ENCODE measurements around the gene LRMDA. TPM values are rescaled to one million over a fixed set of nuclear protein-coding genes. Genes with fewer than 3 reads are reported as not detected.

LRMDA gene
- total and polyA plus RNA-seq, 2 of the 8 experiments (the other 6 are each of a cell fraction or from before 2014, with no cell fraction given): 0.86 to 2.8 TPM

- no peak overlapping the region for H3K4me2 ChIP-seq (ENCODE audit: insufficient read depth in 1 of 2, low read depth in 2 of 2, low read length in 2 of 2)
- H3K56ac ChIP-seq (replicated peaks; ENCODE audit: insufficient read length, low read depth, low read length): no peak overlapping the region
- no peak overlapping the region for H2BK15ac ChIP-seq (ENCODE audit: low read length)
- no peaks in the 10 kb centered on the region for H3K36me3 ChIP-seq (ENCODE audit: control insufficient read depth in 2 of 4, insufficient read depth in 4 of 4, low read length in 3 of 4)
- H2BK5ac ChIP-seq (ENCODE audit: low read depth, low read length): no peak overlapping the region
- H4K91ac ChIP-seq (replicated peaks; ENCODE audit: insufficient read length, low read length): no peak overlapping the region
- no peak overlapping the region for H3K23ac ChIP-seq (ENCODE audit: insufficient read length)
- no peaks in the 10 kb centered on the region for H3K23me2 ChIP-seq (ENCODE audit: low read depth, low read length)
- H3K27ac ChIP-seq (ENCODE audit: low read depth, low read length): no peak overlapping the region
- H2BK20ac ChIP-seq (ENCODE audit: low read length): no peak overlapping the region
- no peak overlapping the region for H3K14ac ChIP-seq (ENCODE audit: insufficient read length)
- no peak overlapping the region for H2BK12ac ChIP-seq (ENCODE audit: low read depth, low read length)
- ChIA-PET POLR2A (ENCODE audit: partially characterized antibody) (no interaction called here), CTCF (ENCODE audit: partially characterized antibody) (interaction anchor here (1.9 kb wide), 1 partner anchor 65 kb away, joined by 4 read pairs; no protein-coding TSS in a partner anchor)
- peaks cover 0 to 9% (median 5%) of the 10 kb centered on the region in 4 experiments; a peak in 6 of 7 replicates for H3K4me1 ChIP-seq (replicated peaks in 1 of 4; ENCODE audit: control insufficient read depth in 3 of 4, insufficient read depth in 4 of 4, low read length in 3 of 4)
- H3K9ac ChIP-seq (replicated peaks in 1 of 4; ENCODE audit: extremely low read depth in 1 of 4, low read depth in 3 of 4, low read length in 3 of 4): no peak overlapping the region
- WGBS, 2 experiments (ENCODE audit: extremely low coverage in 1 of 2, insufficient coverage in 1 of 2, insufficient read length in 1 of 2, insufficient replicate concordance in 2 of 2, low coverage in 1 of 2, low lambda C conversion rate in 2 of 2, missing lambda C conversion rate in 1 of 2): 87% methylated on average over 4 of the region's 4 CpGs; no CpG with 5 or more reads in 1 of the 2 experiments
- H3K9me3 ChIP-seq (ENCODE audit: insufficient read depth in 2 of 2, low read depth in 1 of 2, low read length in 1 of 2): no peaks in the 10 kb centered on the region
- H2AFZ ChIP-seq (ENCODE audit: low read length): 0 out of 2 replicates have a peak overlapping the region, but pooled peaks have one; percentile 20
- no peak overlapping the region for H4K5ac ChIP-seq (ENCODE audit: insufficient read length, low read depth, low read length)
- no peak overlapping the region for H4K8ac ChIP-seq (ENCODE audit: extremely low read depth, insufficient read depth, low read length)
- no peak overlapping the region for H3K4me3 ChIP-seq (ENCODE audit: extremely low read depth in 1 of 4, insufficient read depth in 2 of 4, low read depth in 3 of 4, low read length in 4 of 4)
- no peak overlapping the region for H2BK120ac ChIP-seq (replicated peaks; ENCODE audit: low read depth, low read length)
- no peak overlapping the region for H3K4ac ChIP-seq (replicated peaks; ENCODE audit: insufficient read length, low read depth, low read length)
- H3K79me2 ChIP-seq (ENCODE audit: control insufficient read depth in 1 of 2, insufficient read depth in 2 of 2, low read length in 2 of 2): no peaks in the 10 kb centered on the region
- H3K18ac ChIP-seq (ENCODE audit: extremely low read depth, low read length): no peak overlapping the region
- H4K20me1 ChIP-seq (replicated peaks in 1 of 2; ENCODE audit: control insufficient read depth in 1 of 2, insufficient read depth in 2 of 2, low read length in 2 of 2): no peaks in the 10 kb centered on the region
- DNase-seq (ENCODE audit: low read depth in 1 of 2, low spot score in 2 of 2) (no peak), FAIRE-seq (no peak)
- no peaks in the 10 kb centered on the region for H3K79me1 ChIP-seq (ENCODE audit: low read depth, low read length)
- no peak overlapping the region for H2AK5ac ChIP-seq (ENCODE audit: low read depth, low read length)
- H3K27me3 ChIP-seq (replicated peaks in 1 of 4; ENCODE audit: control insufficient read depth in 3 of 4, extremely low read depth in 1 of 4, insufficient read depth in 3 of 4, low read length in 3 of 4): no peaks in the 10 kb centered on the region
- TF ChIP-seq SRF (IDR thresholded peaks at IDR 0.05; ENCODE audit: low read depth, low read length) (no peak), BACH1 (IDR thresholded peaks at IDR 0.05; ENCODE audit: low read length) (no peak), RXRA (IDR thresholded peaks at IDR 0.05; ENCODE audit: insufficient read depth, low read depth, low read length) (no peak), SIN3A (conservative IDR thresholded peaks at IDR 0.05 in 1 of 2, IDR thresholded peaks at IDR 0.05 in 1 of 2; ENCODE audit: low read depth in 1 of 2, low read length in 2 of 2) (no peak), EZH2 (IDR thresholded peaks at IDR 0.05; ENCODE audit: low read depth, low read length, severe bottlenecking) (no peak), RAD21 (IDR thresholded peaks at IDR 0.05 in 1 of 2, conservative IDR thresholded peaks at IDR 0.05 in 1 of 2; ENCODE audit: low read depth in 2 of 2, low read length in 2 of 2) (no peak), BRCA1 (IDR thresholded peaks at IDR 0.05; ENCODE audit: low read depth, low read length) (no peak), POLR2AphosphoS5 (IDR thresholded peaks at IDR 0.05; ENCODE audit: low read depth, low read length) (no peak), NANOG (IDR thresholded peaks at IDR 0.05; ENCODE audit: insufficient read depth, low read depth, low read length, poor library complexity, severe bottlenecking) (no peak)
Measured at GRCh38 chr10:75971402-75972211, 540.2 kb downstream of the LRMDA start.
